BE2C (cell line): ENCODE data around the gene DNAH10.

Source experiments
- DNase-seq: peaks from one replicate; pipeline ENCODE4 v3.0.0-alpha.2; 2020
- H3K27me3 ChIP-seq: fragments of 250-450 bp; sonication (Bioruptor Pico); 2 replicates; pipeline ENCODE4 v1.5.1; 2020; ENCODE audit warnings: mild to moderate bottlenecking
- H3K36me3 ChIP-seq: fragments of 250-450 bp; sonication (Bioruptor Pico); 2 replicates; pipeline ENCODE4 v1.5.1; 2020; ENCODE audit warnings: mild to moderate bottlenecking
- H3K4me1 ChIP-seq: fragments of 250-450 bp; sonication (Bioruptor Pico); 2 replicates; pipeline ENCODE4 v1.5.1; 2020
- H3K4me3 ChIP-seq: 2 replicates; pipeline ENCODE4 v1.5.1; 2011; ENCODE audit warnings: low read depth, low read length
- H3K9me3 ChIP-seq: fragments of 250-450 bp; sonication (Bioruptor Pico); 2 replicates; pipeline ENCODE4 v1.5.1; 2020
- CTCF ChIP-seq: IDR thresholded peaks from 2 replicates; pipeline ENCODE4 v1.5.1; 2012; ENCODE audit warnings: mild to moderate bottlenecking, low read depth, low read length

Gene DNAH10

GRCh38 chr12:123967121-123967586 lies 205.1 kb downstream of the DNAH10 start:
- no peak overlapping the region for H3K4me3 ChIP-seq
- TF ChIP-seq CTCF: no peak
- peaks cover 5% of the 10 kb centered on the region for H3K4me1 ChIP-seq
- no peaks in the 10 kb centered on the region for H3K27me3 ChIP-seq
- H3K9me3 ChIP-seq: no peaks in the 10 kb centered on the region
- H3K36me3 ChIP-seq: no peaks in the 10 kb centered on the region; the same call in 1 of the 2 replicates
- DNase-seq: no peak

DNA sequence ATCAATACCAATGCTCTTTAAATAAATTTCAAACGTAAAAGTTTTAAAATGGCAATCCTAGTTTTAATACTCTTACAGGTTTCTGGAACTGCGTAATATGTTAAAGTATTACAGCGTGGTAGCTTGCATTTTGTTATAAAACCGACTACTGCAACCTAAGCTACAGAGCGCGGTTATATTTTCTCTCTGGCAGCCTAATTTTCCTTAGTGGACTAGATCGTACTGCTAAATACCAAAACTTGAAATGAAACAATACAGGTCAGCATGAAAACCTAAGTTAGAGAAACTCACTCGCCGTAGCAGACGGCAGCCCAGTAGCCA lies 209.3 kb downstream of the DNAH10 start:
- Histone ChIP-seq H3K36me3 (peaks cover 15% of the 10 kb centered on the region), H3K4me1 (no peaks in the 10 kb centered on the region; the same call in 1 of the 2 replicates), H3K27me3 (no peaks in the 10 kb centered on the region), H3K9me3 (no peaks in the 10 kb centered on the region), H3K4me3 (peak overlapping the region; percentile 63)
- no peak for DNase-seq
- TF ChIP-seq CTCF: no peak

DNA sequence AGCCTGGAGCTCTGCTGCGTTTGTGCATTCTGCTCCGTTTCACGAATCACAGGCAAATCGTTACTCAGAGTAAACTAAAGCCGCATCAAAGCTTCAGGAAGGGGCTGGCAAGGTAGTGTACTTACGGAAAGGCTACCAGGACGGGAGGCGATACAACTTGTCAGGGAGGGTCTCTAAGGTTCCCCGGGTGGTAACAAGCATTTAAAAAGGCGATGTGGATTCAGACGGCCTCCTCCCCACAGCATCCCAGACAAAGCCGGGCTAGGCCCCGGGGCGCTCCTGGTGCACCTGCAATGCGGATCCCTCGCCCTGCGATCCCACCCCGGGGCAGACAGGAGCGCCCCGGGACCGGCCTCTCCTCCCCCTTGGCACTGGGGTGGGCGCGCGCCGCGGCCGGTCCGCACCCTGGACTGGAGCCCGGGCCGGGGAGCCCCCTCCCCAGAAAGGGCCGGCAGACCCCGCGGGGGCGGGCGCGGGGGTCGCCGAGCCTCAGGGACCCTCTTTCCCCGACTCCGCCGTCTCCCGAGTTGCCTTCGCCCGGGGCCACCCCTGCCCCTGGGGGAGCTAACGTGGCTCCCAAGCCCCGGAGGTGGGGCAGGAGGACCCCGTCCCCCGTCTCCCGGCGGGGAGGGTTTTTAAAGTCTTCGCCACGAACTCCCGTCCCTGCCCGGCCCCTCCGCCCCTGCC lies 209.8 kb downstream of the DNAH10 start:
- peaks cover 20% of the 10 kb centered on the region for H3K36me3 ChIP-seq
- H3K9me3 ChIP-seq: no peaks in the 10 kb centered on the region
- peak overlapping the region; percentile 63 for H3K4me3 ChIP-seq
- peak; percentile 43 for DNase-seq
- TF ChIP-seq CTCF: no peak
- no peaks in the 10 kb centered on the region; the same call in 1 of the 2 replicates for H3K4me1 ChIP-seq
- H3K27me3 ChIP-seq: no peaks in the 10 kb centered on the region

- Histone ChIP-seq H3K36me3 (peaks cover 22% of the 10 kb centered on the region), H3K4me3 (peak within 1 kb of the TSS; percentile 93), H3K4me1 (no peaks in the 10 kb centered on the region; the same call in 1 of the 2 replicates), H3K9me3 (no peaks in the 10 kb centered on the region), H3K27me3 (no peaks in the 10 kb centered on the region)
- peak; percentile 99 for DNase-seq
- TF ChIP-seq CTCF: peak; percentile 10; the same call in 1 of the 2 replicates
These were observed 210.6 kb downstream of the DNAH10 start, which contains the start of the genes CCDC92 and ZNF664 for GRCh38 chr12:123972457-123973401. CCDC92 (minus strand) TSS chr12:123972831; CDS start chr12:123944305, 28,526 bp downstream. ZNF664 (plus strand) TSS chr12:123973215; CDS start chr12:124012145, 38,930 bp downstream.

GRCh38 chr12:123973552-123974341 lies 211.6 kb downstream of the DNAH10 start:
- peak overlapping the region; percentile 93 for H3K4me3 ChIP-seq

More at GRCh38 chr12:123973552-123974341, 211.6 kb downstream of the DNAH10 start:
- DNase-seq: peak; percentile 51
- TF ChIP-seq CTCF: no peak
- Histone ChIP-seq H3K36me3 (peaks cover 22% of the 10 kb centered on the region), H3K27me3 (no peaks in the 10 kb centered on the region), H3K4me1 (no peaks in the 10 kb centered on the region; the same call in 1 of the 2 replicates), H3K9me3 (no peaks in the 10 kb centered on the region)
